AG04450 (cell line): ENCODE data around the gene SLC29A3. TPM values are rescaled to one million over a fixed set of nuclear protein-coding genes. Genes with fewer than 3 reads are reported as not detected.

ENCODE experiments used
- CTCF ChIA-PET: fragments of 300-600, 350-600 bp; formaldehyde crosslinking; extraction: SDS; loops from one replicate; lab custom pipeline; 2022; ENCODE audit warnings: antibody characterized with exemption, inconsistent platforms; lab: Charles Lee
- POLR2A ChIA-PET: fragments of 350-600 bp; formaldehyde crosslinking; extraction: SDS; loops from one replicate; lab custom pipeline; 2021; ENCODE audit warnings: antibody characterized with exemption, inconsistent platforms; lab: Yijun Ruan, JAX
- DNase-seq: peaks from one replicate; pipeline ENCODE4 v3.0.0-alpha.2; 2011; ENCODE audit warnings: low read depth, low spot score
- H3K27ac ChIP-seq: one replicate; pipeline ENCODE4 v1.5.1; 2012; ENCODE audit warnings: low read depth, low read length, control low read depth
- H3K27me3 ChIP-seq: one replicate; pipeline ENCODE4 v1.6.0; 2012; ENCODE audit warnings: low read length; ENCODE audit not compliant: control insufficient read depth, insufficient read depth
- H3K4me3 ChIP-seq: 2 replicates; pipeline ENCODE4 v1.5.1; 2011; ENCODE audit warnings: mild to moderate bottlenecking, low read depth, low read length, control low read depth
- H3K9me3 ChIP-seq: 2 replicates; pipeline ENCODE4 v1.5.1; 2012; ENCODE audit warnings: low read length; ENCODE audit not compliant: control insufficient read depth, insufficient read depth
- CTCF ChIP-seq: IDR thresholded peaks from 2 replicates; pipeline ENCODE4 v1.5.1; 2011; ENCODE audit warnings: low read depth, low read length, control low read depth, inconsistent platforms
- polyA plus RNA-seq: library from polyadenylated mRNA; depleted of rRNA; stranded (reverse); fragments of >200 nt; gene quantifications from 2 replicates; pipeline ENCODE4 v1.2.3, GENCODE V29; 2011

Gene SLC29A3
- polyA plus RNA-seq, 1 experiment, result 2.4 TPM

- no peak for TF ChIP-seq CTCF
Observed at GRCh38 chr10:71388171-71388570, 69.1 kb downstream of the SLC29A3 start.

GRCh38 chr10:71388583-71389310 lies 69.7 kb downstream of the SLC29A3 start:
- POLR2A ChIA-PET, result interaction anchor here (0.7 kb wide), 1 partner anchor 233 kb away, joined by 3 read pairs; no protein-coding TSS in a partner anchor
- Histone ChIP-seq H3K9me3 (no peaks in the 10 kb centered on the region), H3K4me3 (no peak overlapping the region), H3K27me3 (peaks cover 55% of the 10 kb centered on the region), H3K27ac (no peak overlapping the region)
- TF ChIP-seq CTCF, result no peak
- CTCF ChIA-PET, result no interaction called here
- no peak for DNase-seq

More at GRCh38 chr10:71388171-71388570, 69.1 kb downstream of the SLC29A3 start:
- Histone ChIP-seq H3K4me3 (no peak overlapping the region), H3K9me3 (no peaks in the 10 kb centered on the region), H3K27ac (no peak overlapping the region), H3K27me3 (peaks cover 50% of the 10 kb centered on the region)
- POLR2A ChIA-PET, result no interaction called here
- no peak for DNase-seq
- CTCF ChIA-PET, result no interaction called here

GRCh38 chr10:71389768-71390460 lies 70.9 kb downstream of the SLC29A3 start:
- POLR2A ChIA-PET, result no interaction called here
- H3K27me3 ChIP-seq, result peaks cover 63% of the 10 kb centered on the region

GRCh38 chr10:71390461-71390835 lies 71.4 kb downstream of the SLC29A3 start:
- no peak for TF ChIP-seq CTCF
- H3K27me3 ChIP-seq, result peaks cover 67% of the 10 kb centered on the region
- no peak for DNase-seq
- POLR2A ChIA-PET, result no interaction called here
- H3K9me3 ChIP-seq, result no peaks in the 10 kb centered on the region
- H3K4me3 ChIP-seq, result no peak overlapping the region
- CTCF ChIA-PET, result interaction anchor here (0.9 kb wide), 1 partner anchor 76 kb away, joined by 3 read pairs; no protein-coding TSS in a partner anchor
- H3K27ac ChIP-seq, result no peak overlapping the region

More at GRCh38 chr10:71389768-71390460, 70.9 kb downstream of the SLC29A3 start:
- H3K27ac ChIP-seq, result no peak overlapping the region
- no peak for DNase-seq
- H3K4me3 ChIP-seq, result no peak overlapping the region
- CTCF ChIA-PET, result interaction anchor here (0.9 kb wide), 1 partner anchor 75 kb away, joined by 3 read pairs; no protein-coding TSS in a partner anchor
- no peaks in the 10 kb centered on the region for H3K9me3 ChIP-seq
- TF ChIP-seq CTCF, result no peak
